Inflammatory macrophage (primary cell): ENCODE data around the gene IL16.
A peak's percentile ranks its signal among the peaks of the same experiment; 100 is the strongest.
"Not testable (repeated sequence)": the region's sequence is repeated elsewhere in the genome, so short reads cannot be mapped to it uniquely, and the experiment has no call there.

Source experiments
- DNase-seq, 2 donors: peaks; one replicate each; pipeline ENCODE4 v3.0.0-alpha.2; 2020 to 2022

The IL16 gene

DNA sequence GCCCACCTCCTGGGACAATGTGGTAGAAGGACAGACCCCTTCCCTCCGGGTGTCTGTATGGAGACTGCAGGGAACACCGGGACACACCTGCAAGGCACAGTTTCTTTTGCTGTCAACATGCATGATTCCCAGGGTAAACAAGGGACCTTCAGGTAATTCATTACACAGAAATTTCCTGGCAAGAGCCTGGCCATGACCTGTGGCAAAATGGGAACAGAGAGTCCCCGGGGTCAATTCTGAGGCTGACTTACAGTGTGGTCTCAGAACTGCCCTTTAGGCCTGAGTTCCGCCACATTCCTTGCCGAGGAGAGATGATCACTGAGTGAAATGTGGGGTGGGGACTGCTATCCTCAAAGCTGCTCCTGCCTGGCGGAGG, 121.0 kb downstream of the IL16 start:
- DNase-seq: no peak

DNA sequence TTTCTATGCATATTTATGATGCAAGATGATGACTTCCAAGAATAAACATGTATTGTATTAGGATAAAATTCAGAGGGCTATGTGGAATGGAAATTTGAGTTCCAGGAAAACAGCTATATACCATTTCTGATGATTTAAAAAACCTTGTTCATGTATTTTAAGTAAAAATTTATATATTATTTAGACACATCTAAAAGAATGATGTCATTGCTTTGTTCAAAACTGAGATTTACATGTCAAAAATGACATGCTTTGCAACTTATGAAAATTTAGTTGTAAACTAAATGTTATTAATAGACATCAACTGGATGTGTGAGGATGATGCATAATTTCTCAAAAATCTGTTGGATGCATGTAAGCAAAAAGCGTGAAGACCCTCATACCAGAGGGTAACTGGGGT, 125.0 kb downstream of the IL16 start:
- no peak for DNase-seq

- DNase-seq: no peak
Measured at GRCh38 chr15:81322676-81323253, 126.1 kb downstream of the IL16 start.

DNA sequence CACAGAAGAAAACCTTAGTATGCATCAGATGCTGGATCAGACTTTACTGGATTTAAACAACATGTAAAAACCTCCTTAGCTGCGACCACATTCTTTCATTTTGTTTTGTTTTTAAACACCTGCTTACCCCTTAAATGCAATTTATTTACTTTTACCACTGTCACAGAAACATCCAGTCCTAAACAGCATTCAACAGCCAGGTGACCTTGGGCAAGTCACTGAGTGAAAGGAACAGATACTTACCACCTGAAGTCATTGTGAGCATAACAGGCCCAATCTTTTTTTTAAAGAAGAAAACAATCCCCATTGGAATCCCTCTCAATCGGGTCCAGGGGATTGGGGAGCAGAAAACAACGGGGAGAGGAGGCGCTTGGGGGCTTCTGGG, 126.9 kb downstream of the IL16 start:
- no peak for DNase-seq

GRCh38 chr15:81323944-81324881, 127.5 kb downstream of the IL16 start, which contains the start of gene STARD5:
Gene STARD5, minus strand, starts transcription at chr15:81324141. Its CDS starts 42 bp downstream, at chr15:81324099.
- DNase-seq: peak; percentile 99

GRCh38 chr15:81326466-81327212, 130.0 kb downstream of the IL16 start:
- no peak for DNase-seq

GRCh38 chr15:81327516-81327915, 130.8 kb downstream of the IL16 start:
- DNase-seq: peak; percentile 72 to 76

DNA sequence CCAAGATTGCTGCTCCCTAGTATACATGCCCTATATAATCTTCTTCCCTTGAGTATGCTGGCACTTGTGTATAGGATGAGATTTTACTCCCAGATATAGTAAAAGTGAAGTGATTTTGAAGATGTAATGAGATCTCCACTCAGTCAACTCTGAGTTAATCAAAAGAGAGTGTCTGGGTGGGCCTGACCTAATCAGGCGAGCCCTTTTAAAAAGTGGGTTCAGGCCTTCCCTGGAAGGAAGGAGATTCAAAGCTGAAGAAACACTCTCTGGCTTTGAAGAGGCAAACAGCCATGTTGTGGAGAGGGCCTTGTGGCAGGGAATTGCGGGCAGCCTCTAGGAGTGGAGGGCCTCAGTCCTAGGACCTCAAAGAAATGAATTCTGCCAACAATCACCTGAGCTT, 132.8 kb downstream of the IL16 start:
- no peak for DNase-seq

GRCh38 chr15:81330366-81331090, 133.8 kb downstream of the IL16 start:
- DNase-seq: peak; percentile 18 to 27

GRCh38 chr15:81331141-81331540, 134.5 kb downstream of the IL16 start:
- DNase-seq: not testable (repeated sequence)

- no peak for DNase-seq
Measured at GRCh38 chr15:81331600-81331999, 134.9 kb downstream of the IL16 start.

- DNase-seq: no peak
Measured at GRCh38 chr15:81332326-81332725, 135.6 kb downstream of the IL16 start.

- DNase-seq: no peak
Measured at GRCh38 chr15:81333363-81333762, 136.7 kb downstream of the IL16 start.

- no peak for DNase-seq
Measured at GRCh38 chr15:81334768-81335435, 138.2 kb downstream of the IL16 start.

GRCh38 chr15:81335631-81336030, 139.0 kb downstream of the IL16 start:
- no peak for DNase-seq

GRCh38 chr15:81336568-81336967, 139.9 kb downstream of the IL16 start:
- peak; percentile 22 to 26 for DNase-seq

DNA sequence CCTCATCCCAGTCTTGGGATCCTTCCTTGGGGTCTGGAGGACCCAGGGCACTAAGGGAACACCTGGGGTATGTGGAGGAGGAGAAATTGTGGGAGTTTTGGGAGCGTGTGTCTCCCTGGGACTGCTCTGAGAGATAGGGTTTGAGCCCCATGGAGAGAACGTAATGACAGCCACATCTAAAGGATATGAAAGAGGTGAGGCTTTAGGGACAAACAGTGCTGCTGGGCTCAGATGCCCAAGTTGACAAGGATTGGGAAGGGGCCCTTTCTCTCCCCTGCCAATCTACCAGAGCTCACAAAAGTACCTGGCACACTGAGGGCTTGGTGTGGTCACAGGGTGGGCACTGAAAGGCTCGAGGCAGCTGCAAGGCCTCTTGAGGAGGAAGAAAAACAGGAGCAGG, 140.6 kb downstream of the IL16 start:
- DNase-seq: no peak

DNA sequence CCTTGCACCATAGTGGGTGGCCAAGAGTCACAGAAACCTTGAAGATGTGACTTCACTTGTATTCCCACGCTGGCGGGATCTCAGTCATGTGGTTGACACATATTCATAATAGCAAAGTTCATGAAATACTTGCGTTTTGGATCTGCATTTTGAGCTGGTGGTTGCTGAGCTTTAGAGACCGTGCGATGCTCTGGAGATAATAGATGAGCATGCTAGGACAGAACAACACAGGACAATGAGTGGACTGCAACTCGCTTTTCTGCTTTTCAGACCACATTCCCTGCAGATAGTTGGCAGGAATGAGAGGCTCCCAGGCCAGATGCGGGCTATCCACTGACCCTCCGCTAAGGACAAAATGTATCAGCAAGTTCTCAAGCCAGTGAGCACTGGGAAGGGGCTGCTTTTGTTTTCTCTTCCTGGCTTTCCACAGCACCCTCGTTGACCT, 141.1 kb downstream of the IL16 start:
- peak in 1 of 2 donors; percentile 53 for DNase-seq

GRCh38 chr15:81338170-81339007, 141.7 kb downstream of the IL16 start:
- peak; percentile 46 to 55 for DNase-seq

DNA sequence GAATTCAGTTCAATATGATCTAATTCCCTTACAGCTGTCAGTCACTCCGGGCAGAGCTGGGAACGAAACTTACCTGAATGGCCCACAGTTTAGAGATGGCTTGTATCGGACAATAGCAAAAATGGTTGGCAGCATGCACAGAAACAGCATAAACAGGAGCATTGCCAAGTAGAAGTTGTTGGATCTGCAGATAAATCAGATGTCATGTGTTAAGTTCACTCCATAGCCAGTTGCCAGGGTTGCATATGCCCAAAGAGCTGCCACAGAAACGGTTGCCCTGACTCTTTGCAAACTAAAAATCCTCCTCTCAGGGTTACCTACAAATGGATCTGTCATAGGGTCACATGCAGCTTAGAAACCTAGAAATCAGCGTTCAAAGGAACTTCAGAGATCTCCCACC, 142.6 kb downstream of the IL16 start:
- no peak for DNase-seq

GRCh38 chr15:81339851-81340250, 143.2 kb downstream of the IL16 start:
- no peak for DNase-seq
